ENCODE data around the gene DBX1. TPM values are rescaled to one million over a fixed set of nuclear protein-coding genes. Genes with fewer than 3 reads are reported as not detected.

The DBX1 gene
- total RNA-seq, 1 donor from 2014 or later: not detected

GRCh38 chr11:20197881-20198280 is 37.6 kb upstream of the DBX1 start:
- Histone ChIP-seq H4K20me1 (ENCODE audit: insufficient read depth, low read length) (no peaks in the 10 kb centered on the region), H2AFZ (ENCODE audit: low read depth, low read length) (no peak overlapping the region), H3K79me2 (ENCODE audit: insufficient read depth, low read length) (no peaks in the 10 kb centered on the region), H3K9ac (ENCODE audit: low read length) (no peak overlapping the region), H3K9me3 (ENCODE audit: insufficient read depth, low read depth, low read length) (no peaks in the 10 kb centered on the region), H3K4me1 (ENCODE audit: insufficient read depth, low read length) (no peaks in the 10 kb centered on the region), H3K27me3 (ENCODE audit: insufficient read depth, low read length) (no peaks in the 10 kb centered on the region), H3K4me2 (ENCODE audit: low read length) (no peak overlapping the region), H3K36me3 (ENCODE audit: insufficient read depth, low read length) (no peaks in the 10 kb centered on the region), H3K4me3 (ENCODE audit: insufficient read depth, low read depth, low read length) (no peak overlapping the region), H3K27ac (ENCODE audit: low read depth, low read length) (no peak overlapping the region)
- DNase-seq (ENCODE audit: low read depth) (no peak), FAIRE-seq (no peak)
- Mint-ChIP-seq H3K4me3 (ENCODE audit: unreplicated experiment) (no peak overlapping the region), H3K9me3 (ENCODE audit: unreplicated experiment) (no peaks in the 10 kb centered on the region), H3K36me3 (ENCODE audit: low read depth, unreplicated experiment) (no peaks in the 10 kb centered on the region), H3K27ac (ENCODE audit: unreplicated experiment) (no peak overlapping the region), H3K27me3 (ENCODE audit: low read depth, unreplicated experiment) (peaks cover 40% of the 10 kb centered on the region), H3K4me1 (ENCODE audit: low read depth, unreplicated experiment) (no peaks in the 10 kb centered on the region)
- TF ChIP-seq CTCF (IDR thresholded peaks at IDR 0.05; ENCODE audit: insufficient read depth, low read depth, low read length) (no peak), EZH2 (IDR thresholded peaks at IDR 0.05; ENCODE audit: insufficient read depth, low read length) (no peak)

- Mint-ChIP-seq H3K9me3 (ENCODE audit: unreplicated experiment) (no peaks in the 10 kb centered on the region), H3K4me3 (ENCODE audit: unreplicated experiment) (no peak overlapping the region), H3K27ac (ENCODE audit: unreplicated experiment) (no peak overlapping the region), H3K36me3 (ENCODE audit: low read depth, unreplicated experiment) (no peaks in the 10 kb centered on the region), H3K4me1 (ENCODE audit: low read depth, unreplicated experiment) (peaks cover 4% of the 10 kb centered on the region), H3K27me3 (ENCODE audit: low read depth, unreplicated experiment) (peaks cover 14% of the 10 kb centered on the region)
- DNase-seq (ENCODE audit: low read depth) (no peak), FAIRE-seq (no peak)
- H3K4me1 ChIP-seq (ENCODE audit: insufficient read depth, low read length): no peaks in the 10 kb centered on the region
- H3K4me3 ChIP-seq (ENCODE audit: insufficient read depth, low read depth, low read length): no peak overlapping the region
- H4K20me1 ChIP-seq (ENCODE audit: insufficient read depth, low read length): no peaks in the 10 kb centered on the region
- no peak for TF ChIP-seq CTCF (IDR thresholded peaks at IDR 0.05; ENCODE audit: insufficient read depth, low read depth, low read length)
- no peak for TF ChIP-seq EZH2 (IDR thresholded peaks at IDR 0.05; ENCODE audit: insufficient read depth, low read length)
- no peak overlapping the region for H3K4me2 ChIP-seq (ENCODE audit: low read length)
- no peaks in the 10 kb centered on the region for H3K9me3 ChIP-seq (ENCODE audit: insufficient read depth, low read depth, low read length)
- no peaks in the 10 kb centered on the region for H3K27me3 ChIP-seq (ENCODE audit: insufficient read depth, low read length)
- H3K79me2 ChIP-seq (ENCODE audit: insufficient read depth, low read length): no peaks in the 10 kb centered on the region
- H3K36me3 ChIP-seq (ENCODE audit: insufficient read depth, low read length): no peaks in the 10 kb centered on the region
- no peak overlapping the region for H3K27ac ChIP-seq (ENCODE audit: low read depth, low read length)
- H2AFZ ChIP-seq (ENCODE audit: low read depth, low read length): no peak overlapping the region
- no peak overlapping the region for H3K9ac ChIP-seq (ENCODE audit: low read length)
Measured at GRCh38 chr11:20194470-20194869, 34.2 kb upstream of the DBX1 start.

- no peaks in the 10 kb centered on the region for H3K9me3 ChIP-seq (ENCODE audit: insufficient read depth, low read depth, low read length)
- no peaks in the 10 kb centered on the region for H3K9me3 Mint-ChIP-seq (ENCODE audit: unreplicated experiment)
- no peak overlapping the region for H3K4me2 ChIP-seq (ENCODE audit: low read length)
- no peaks in the 10 kb centered on the region for H4K20me1 ChIP-seq (ENCODE audit: insufficient read depth, low read length)
- H3K27ac ChIP-seq (ENCODE audit: low read depth, low read length): no peak overlapping the region
- peaks cover 6% of the 10 kb centered on the region for H3K4me1 Mint-ChIP-seq (ENCODE audit: low read depth, unreplicated experiment)
- H3K4me3 Mint-ChIP-seq (ENCODE audit: unreplicated experiment): no peak overlapping the region
- H3K36me3 ChIP-seq (ENCODE audit: insufficient read depth, low read length): no peaks in the 10 kb centered on the region
- no peaks in the 10 kb centered on the region for H3K79me2 ChIP-seq (ENCODE audit: insufficient read depth, low read length)
- FAIRE-seq (no peak), DNase-seq (ENCODE audit: low read depth) (no peak)
- no peak overlapping the region for H3K4me3 ChIP-seq (ENCODE audit: insufficient read depth, low read depth, low read length)
- no peaks in the 10 kb centered on the region for H3K4me1 ChIP-seq (ENCODE audit: insufficient read depth, low read length)
- peaks cover 11% of the 10 kb centered on the region for H3K27me3 Mint-ChIP-seq (ENCODE audit: low read depth, unreplicated experiment)
- no peak overlapping the region for H2AFZ ChIP-seq (ENCODE audit: low read depth, low read length)
- no peak overlapping the region for H3K9ac ChIP-seq (ENCODE audit: low read length)
- H3K27ac Mint-ChIP-seq (ENCODE audit: unreplicated experiment): no peak overlapping the region
- no peaks in the 10 kb centered on the region for H3K27me3 ChIP-seq (ENCODE audit: insufficient read depth, low read length)
- H3K36me3 Mint-ChIP-seq (ENCODE audit: low read depth, unreplicated experiment): no peaks in the 10 kb centered on the region
- TF ChIP-seq CTCF (IDR thresholded peaks at IDR 0.05; ENCODE audit: insufficient read depth, low read depth, low read length): no peak
- TF ChIP-seq EZH2 (IDR thresholded peaks at IDR 0.05; ENCODE audit: insufficient read depth, low read length): no peak
Measured at GRCh38 chr11:20193307-20193706, 33.0 kb upstream of the DBX1 start.
